Adrenal gland (tissue), 12 donors: ENCODE measurements around the gene FRMD1. TPM values are rescaled to one million over a fixed set of nuclear protein-coding genes. Genes with fewer than 3 reads are reported as not detected.

Source experiments
- DNase-seq, 7 donors: peaks; one replicate each; pipeline ENCODE4 v3.0.0-alpha.2; 2019 to 2020
- H3K27ac ChIP-seq, 5 donors: fragments of 200-600 bp; sonication (generic) in 4 of 5; 1 replicate in 3 of 5; 2 replicates in 2 of 5; pipeline versions ENCODE4 v1.5.1 to v1.8.0; 2016 to 2020; ENCODE audit warnings: mild to moderate bottlenecking in 1 of 5
- H3K27me3 ChIP-seq: fragments of 200-600 bp; 2 replicates; pipeline ENCODE4 v1.8.0; 2021
- H3K36me3 ChIP-seq, 2 donors: fragments of 200-600 bp; replicated peaks in 1 of 2; 1 replicate in 1 of 2; 2 replicates in 1 of 2; pipeline versions ENCODE4 v1.5.1 to v1.8.0; 2018 to 2022
- H3K4me1 ChIP-seq, 2 donors: fragments of 200-600 bp; replicated peaks in 1 of 2; 1 replicate in 1 of 2; 2 replicates in 1 of 2; pipeline versions ENCODE4 v1.5.1 to v1.8.0; 2018 to 2021
- H3K4me3 ChIP-seq, 4 donors: fragments of 200-600 bp; sonication (generic) in 3 of 4; one replicate each; pipeline ENCODE4 v1.5.1; 2016 to 2018
- H3K9me3 ChIP-seq, 3 donors: fragments of 200-600 bp; sonication (generic) in 1 of 3; replicated peaks in 1 of 3; 1 replicate in 2 of 3; 2 replicates in 1 of 3; pipeline versions ENCODE4 v1.5.1 to v1.8.0; 2016 to 2021
- POLR2A ChIP-seq, 2 donors: fragments of 450-650 bp; IDR thresholded peaks; one replicate each; pipeline ENCODE4 v1.6.1; 2017; ENCODE audit warnings: antibody characterized with exemption in 2 of 2, mild to moderate bottlenecking in 2 of 2, moderate library complexity in 1 of 2
- WGBS, 4 donors: extraction: QIAGEN DNeasy Blood & Tissue Kit in 2 of 4; methylation state at CpG; one replicate each; pipeline versions ENCODE4 v1.1.5 to v1.1.7; 2013 to 2017; 5-methylcytosine and 5-hydroxymethylcytosine counted together
- intact Hi-C, 2 donors: fragments of 100-400 bp; cut with DNase I; formaldehyde crosslinking; loops; one replicate each; pipeline versions ENCODE4 v1.14.1 to v1.15.0; 2022 to 2023
- polyA plus RNA-seq, 3 donors: library from polyadenylated mRNA; stranded (reverse); fragments of 200-250 nt in 2 of 3; fragments of 350-450 nt in 1 of 3; fragmentation: Illumina TruSeq in 1 of 3; extraction: RNeasy Lipid Tissue Mini Kit (QIAGEN cat#74804) in 1 of 3; gene quantifications; one replicate each; pipeline ENCODE4 v1.2.3, GENCODE V29; 2013 to 2014
- total RNA-seq, 9 donors: library from RNA; depleted of rRNA in 4 of 9; stranded (reverse); fragments of >200 nt in 4 of 9; fragments of 120-200 nt in 1 of 9; fragmentation: NEBNext Ultra II Directional in 1 of 9; extraction: Animal tissue kit (Norgen Biotek cat#: 25700) in 1 of 9; gene quantifications; one replicate each; pipeline versions ENCODE4 v1.1.0 to v1.2.4, GENCODE V29; 2013 to 2023
- TF ChIP-seq, protein P1 (sequence below), 6 experiments: fragments of 450-650 bp in 4 of 6; fragments of 200-600 bp in 2 of 6; sonication (generic) in 1 of 6; IDR thresholded peaks; 1 replicate in 5 of 6; 2 replicates in 1 of 6; pipeline versions ENCODE4 v1.5.1 to v1.8.0; 2016 to 2021; ENCODE audit warnings: antibody characterized with exemption in 6 of 6, mild to moderate bottlenecking in 2 of 6, moderate library complexity in 1 of 6
- donor health status: healthy with polysubstance abuse.
- donor health status: Bipolar disorder and iron deficiency.
- donor health status: DM: yes; HTN: yes; CAD: no.
- donor health status: DM: no; HTN: no; CAD: no.
- donor health status: DM: no; HTN: no; CAD: no.
- donor health status: DM: yes; HTN: yes; CAD: no.

The FRMD1 gene
- total and polyA plus RNA-seq, 12 donors: under 0.01 to 0.32 (median 0.14) TPM; not detected in 7

DNA sequence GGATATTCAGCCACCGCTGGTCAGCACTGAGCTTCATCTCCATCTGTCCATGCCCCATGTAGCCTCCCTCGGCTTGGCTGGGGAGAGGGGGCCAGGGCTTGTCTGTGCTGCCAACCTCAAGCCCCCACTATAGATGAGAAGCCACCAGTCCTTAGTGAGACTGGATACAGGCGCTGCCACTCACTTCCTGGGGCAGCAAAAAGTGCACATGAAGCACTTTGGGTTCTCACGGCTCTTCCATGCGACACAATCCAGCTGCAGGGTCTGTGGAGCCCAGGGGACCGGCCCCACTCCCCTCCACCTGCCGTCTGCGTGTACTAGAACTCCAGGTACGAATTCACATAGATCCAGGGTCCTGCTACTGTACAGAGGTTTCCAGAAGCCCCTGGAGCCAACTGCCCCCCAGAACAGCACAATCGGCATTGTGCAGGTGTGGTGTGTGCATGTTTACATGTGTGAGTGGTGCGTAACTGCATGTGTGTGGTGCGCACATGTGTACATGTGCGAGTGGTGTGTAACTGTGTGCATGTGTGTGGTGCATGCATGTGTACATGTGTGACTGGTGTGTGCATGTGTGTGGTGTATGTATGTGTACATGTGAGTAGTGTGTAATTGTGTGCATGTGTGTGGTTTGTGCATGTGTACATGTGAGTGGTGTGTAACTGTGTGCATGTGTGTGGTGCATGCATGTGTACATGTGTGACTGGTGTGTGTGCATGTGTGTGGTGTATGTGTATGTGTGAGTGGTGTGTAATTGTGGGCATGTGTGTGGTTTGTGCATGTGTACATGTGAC is 4.9 kb downstream of the FRMD1 start:
- WGBS, 4 donors: 74 to 92% (median 81%) methylated on average over 6 to 13 of the region's 13 CpGs

DNA sequence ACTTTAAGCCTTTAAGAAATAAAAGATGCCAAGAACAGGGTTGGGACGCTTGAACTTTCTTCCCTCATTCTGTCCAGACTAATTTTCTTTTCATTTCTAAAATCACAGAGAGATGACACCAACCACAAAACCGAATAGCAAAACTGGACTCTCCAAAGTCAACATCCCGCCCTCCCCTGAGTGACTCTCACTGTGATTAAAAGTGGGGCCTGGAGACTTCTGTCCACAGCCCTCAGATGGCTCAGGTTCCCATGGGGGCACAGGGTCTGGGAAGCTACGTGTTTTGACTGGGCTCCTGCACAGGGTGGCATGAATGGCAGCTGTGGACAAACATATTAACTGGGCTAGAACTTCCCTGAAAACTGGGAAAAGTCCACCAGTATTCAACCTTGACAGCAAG is 6.3 kb downstream of the FRMD1 start:
- intact Hi-C loops: no loop called here
- Histone ChIP-seq H3K9me3 (no peaks in the 10 kb centered on the region), H3K36me3 (no peaks in the 10 kb centered on the region), H3K27ac (no peak overlapping the region), H3K4me1 (no peaks in the 10 kb centered on the region), H3K4me3 (no peak overlapping the region), H3K27me3 (no peaks in the 10 kb centered on the region)
- TF ChIP-seq, protein P1, sequence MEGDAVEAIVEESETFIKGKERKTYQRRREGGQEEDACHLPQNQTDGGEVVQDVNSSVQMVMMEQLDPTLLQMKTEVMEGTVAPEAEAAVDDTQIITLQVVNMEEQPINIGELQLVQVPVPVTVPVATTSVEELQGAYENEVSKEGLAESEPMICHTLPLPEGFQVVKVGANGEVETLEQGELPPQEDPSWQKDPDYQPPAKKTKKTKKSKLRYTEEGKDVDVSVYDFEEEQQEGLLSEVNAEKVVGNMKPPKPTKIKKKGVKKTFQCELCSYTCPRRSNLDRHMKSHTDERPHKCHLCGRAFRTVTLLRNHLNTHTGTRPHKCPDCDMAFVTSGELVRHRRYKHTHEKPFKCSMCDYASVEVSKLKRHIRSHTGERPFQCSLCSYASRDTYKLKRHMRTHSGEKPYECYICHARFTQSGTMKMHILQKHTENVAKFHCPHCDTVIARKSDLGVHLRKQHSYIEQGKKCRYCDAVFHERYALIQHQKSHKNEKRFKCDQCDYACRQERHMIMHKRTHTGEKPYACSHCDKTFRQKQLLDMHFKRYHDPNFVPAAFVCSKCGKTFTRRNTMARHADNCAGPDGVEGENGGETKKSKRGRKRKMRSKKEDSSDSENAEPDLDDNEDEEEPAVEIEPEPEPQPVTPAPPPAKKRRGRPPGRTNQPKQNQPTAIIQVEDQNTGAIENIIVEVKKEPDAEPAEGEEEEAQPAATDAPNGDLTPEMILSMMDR (IDR thresholded peaks at IDR 0.05): no peak
- TF ChIP-seq POLR2A (IDR thresholded peaks at IDR 0.05): no peak
- DNase-seq: no peak
- WGBS, 4 donors: 50 to 68% (median 64%) methylated on average over 4 of the region's 4 CpGs

More for the DNA sequence above, 4.9 kb downstream of the FRMD1 start:
- H3K4me3 ChIP-seq: no peak overlapping the region
- intact Hi-C loops: no loop called here
- H3K9me3 ChIP-seq: no peaks in the 10 kb centered on the region
- no peak for DNase-seq
- no peaks in the 10 kb centered on the region for H3K36me3 ChIP-seq
- no peak overlapping the region for H3K27ac ChIP-seq
- TF ChIP-seq POLR2A (IDR thresholded peaks at IDR 0.05): no peak
- TF ChIP-seq, protein P1 (IDR thresholded peaks at IDR 0.05): no peak
- no peaks in the 10 kb centered on the region for H3K4me1 ChIP-seq
- no peaks in the 10 kb centered on the region for H3K27me3 ChIP-seq

DNA sequence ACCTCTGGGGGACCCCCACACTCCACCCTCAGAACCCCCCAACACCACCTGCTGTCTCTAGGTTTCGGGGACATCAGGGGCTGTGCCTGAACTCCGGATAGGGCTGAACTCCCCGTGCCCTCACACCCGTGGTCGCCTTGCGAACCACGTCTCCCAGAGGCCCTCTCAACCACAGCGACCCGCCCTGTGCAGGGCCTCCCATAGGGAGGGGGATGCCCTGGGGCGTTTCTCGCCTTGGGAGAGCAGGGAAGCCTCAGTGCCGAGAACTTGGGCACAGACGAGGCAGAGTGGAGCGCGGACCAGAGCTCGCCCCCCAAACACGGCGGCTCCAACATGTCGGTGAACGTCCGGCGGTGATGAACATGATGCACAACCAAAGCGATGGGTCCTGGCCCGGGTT is 6.8 kb downstream of the FRMD1 start:
- Histone ChIP-seq H3K27me3 (no peaks in the 10 kb centered on the region), H3K4me1 (no peaks in the 10 kb centered on the region), H3K4me3 (no peak overlapping the region), H3K27ac (no peak overlapping the region), H3K36me3 (no peaks in the 10 kb centered on the region), H3K9me3 (no peaks in the 10 kb centered on the region)
- WGBS, 4 donors: 86 to 90% (median 88%) methylated on average over 11 to 24 of the region's 24 CpGs
- no peak for TF ChIP-seq POLR2A (IDR thresholded peaks at IDR 0.05)
- TF ChIP-seq, protein P1 (IDR thresholded peaks at IDR 0.05): no peak
- intact Hi-C loops: no loop called here
- no peak for DNase-seq

DNA sequence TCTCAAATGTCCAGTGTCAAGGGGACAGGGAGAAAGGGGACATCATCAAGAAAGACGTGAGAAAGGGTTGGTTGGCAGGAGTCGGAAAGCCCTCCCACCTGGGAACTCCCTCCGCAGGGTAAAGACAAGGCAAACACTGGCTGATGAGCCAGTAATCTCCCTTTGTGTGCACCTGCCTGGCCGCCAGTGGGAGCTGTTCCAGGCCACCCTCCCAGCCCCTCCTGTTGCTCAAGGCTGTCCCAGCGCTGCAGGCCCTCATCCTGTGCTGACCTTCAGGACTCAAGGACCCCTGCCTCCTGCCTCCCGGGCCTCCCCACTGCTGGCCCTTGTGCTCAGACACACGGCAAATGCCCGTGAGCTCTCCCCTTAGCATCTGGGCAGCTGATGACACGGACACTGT is 7.4 kb downstream of the FRMD1 start:
- no peaks in the 10 kb centered on the region for H3K4me1 ChIP-seq
- H3K27me3 ChIP-seq: no peaks in the 10 kb centered on the region
- DNase-seq: no peak
- no peak for TF ChIP-seq POLR2A (IDR thresholded peaks at IDR 0.05)
- TF ChIP-seq, protein P1 (IDR thresholded peaks at IDR 0.05): no peak
- WGBS, 4 donors: 63 to 88% (median 67%) methylated on average over 4 to 9 of the region's 9 CpGs
- H3K27ac ChIP-seq: no peak overlapping the region
- intact Hi-C loops: no loop called here
- no peaks in the 10 kb centered on the region for H3K9me3 ChIP-seq
- no peaks in the 10 kb centered on the region for H3K36me3 ChIP-seq
- H3K4me3 ChIP-seq: no peak overlapping the region
